ENCODE measurements around the gene TMEM175. TPM values are rescaled to one million over a fixed set of nuclear protein-coding genes. Genes with fewer than 3 reads are reported as not detected.

The TMEM175 gene
- total and polyA plus RNA-seq, 2 of the 8 experiments (the other 6 are each of a cell fraction or from before 2014, with no cell fraction given), result 4.9 to 20.7 TPM

- TF ChIP-seq RAD21 (IDR thresholded peaks at IDR 0.05 in 1 of 2, conservative IDR thresholded peaks at IDR 0.05 in 1 of 2; ENCODE audit: low read depth in 2 of 2, low read length in 2 of 2) (no peak), EGR1 (IDR thresholded peaks at IDR 0.05; ENCODE audit: borderline replicate concordance, low read depth, low read length) (no peak), ATF3 (IDR thresholded peaks at IDR 0.05; ENCODE audit: insufficient read depth, low read depth, low read length) (no peak)
Observed at GRCh38 chr4:959338-960139, 27.3 kb downstream of the TMEM175 start (continued).
